Measurements from ENCODE around the gene SDF2.

GRCh38 chr17:28702752-28703150, 41.0 kb upstream of the SDF2 start:
- TF ChIP-seq CTCF (IDR thresholded peaks at IDR 0.05) = no peak
- TF ChIP-seq POLR2A (IDR thresholded peaks at IDR 0.05) = no peak

Data from heart left ventricle (tissue), 13 donors.